Colonic mucosa (tissue), 4 donors: ENCODE data around the gene PIKFYVE. TPM values are rescaled to one million over a fixed set of nuclear protein-coding genes. Genes with fewer than 3 reads are reported as not detected.
"Not testable (repeated sequence)": the region's sequence is repeated elsewhere in the genome, so short reads cannot be mapped to it uniquely, and the experiment has no call there.

Source experiments
- DNase-seq: peaks from one replicate; pipeline ENCODE4 v3.0.0-alpha.2; 2020
- H3K27ac ChIP-seq: fragments of 200-600 bp; one replicate; pipeline ENCODE4 v1.8.0; 2021
- H3K27me3 ChIP-seq: fragments of 200-600 bp; one replicate; pipeline ENCODE4 v1.8.0; 2021
- H3K36me3 ChIP-seq: fragments of 200-600 bp; one replicate; pipeline ENCODE4 v1.8.0; 2021
- H3K4me1 ChIP-seq: fragments of 200-600 bp; one replicate; pipeline ENCODE4 v1.8.0; 2021; ENCODE audit warnings: mild to moderate bottlenecking
- H3K4me3 ChIP-seq: fragments of 200-600 bp; one replicate; pipeline ENCODE4 v1.8.0; 2021
- H3K9ac ChIP-seq, 2 donors: one replicate each; pipeline ENCODE4 v1.7.0; 2013; ENCODE audit warnings: control low read depth in 2 of 2, low read depth in 2 of 2, low read length in 2 of 2
- H3K9me3 ChIP-seq: fragments of 200-600 bp; one replicate; pipeline ENCODE4 v1.8.0; 2021
- CTCF ChIP-seq: fragments of 200-600 bp; IDR thresholded peaks from one replicate; pipeline ENCODE4 v1.8.0; 2022; ENCODE audit warnings: antibody characterized with exemption, mild to moderate bottlenecking
- intact Hi-C: fragments of 100-400 bp; cut with DNase I; formaldehyde crosslinking; loops from one replicate; pipeline ENCODE4 v1.14.1; 2022
- total RNA-seq, 2 donors: library from RNA; stranded (reverse); fragmentation: NEBNext Ultra II Directional in 1 of 2; extraction: Animal tissue kit (Norgen Biotek cat#: 25700) in 1 of 2; gene quantifications; one replicate each; pipeline ENCODE4 v1.2.1, GENCODE V29; 2021
- donor health status: healthy.
- donor health status: DM: no; HTN: no; CAD: no.
- donor health status: DM: no; HTN: no; CAD: no.

PIKFYVE gene
- 10 to 100 TPM; 14.6 to 18.2 TPM for total RNA-seq

- TF ChIP-seq CTCF, result no peak
- H3K27me3 ChIP-seq, result no peaks in the 10 kb centered on the region
- peak within 1 kb of the TSS; percentile 84 to 86 for H3K9ac ChIP-seq
- DNase-seq, result peak; percentile 96
- H3K27ac ChIP-seq, result peak within 1 kb of the TSS; percentile 95
- intact Hi-C loops, result no loop called here
- H3K4me1 ChIP-seq, result no peaks in the 10 kb centered on the region
- H3K36me3 ChIP-seq, result no peaks in the 10 kb centered on the region
- H3K4me3 ChIP-seq, result peak within 1 kb of the TSS; percentile 95
- no peaks in the 10 kb centered on the region for H3K9me3 ChIP-seq
These were observed at the start of gene PIKFYVE for GRCh38 chr2:208265801-208266552. Gene PIKFYVE (plus strand): TSS chr2:208266255. CDS start chr2:208271520, 5,265 bp downstream.

- H3K9me3 ChIP-seq, H3K27me3 ChIP-seq, H3K27ac ChIP-seq, H3K36me3 ChIP-seq, H3K4me1 ChIP-seq, intact Hi-C loops, H3K4me3 ChIP-seq, DNase-seq, H3K9ac ChIP-seq: not testable (repeated sequence)
These were observed 44.2 kb upstream of the PIKFYVE start for GRCh38 chr2:208221873-208222272.

- no peak overlapping the region for H3K9ac ChIP-seq
- TF ChIP-seq CTCF, result no peak
- H3K27ac ChIP-seq, result no peak overlapping the region
- no peaks in the 10 kb centered on the region for H3K4me1 ChIP-seq
- H3K27me3 ChIP-seq, result no peaks in the 10 kb centered on the region
- no peaks in the 10 kb centered on the region for H3K36me3 ChIP-seq
- DNase-seq, result no peak
- no peak overlapping the region for H3K4me3 ChIP-seq
- intact Hi-C loops, result no loop called here
- H3K9me3 ChIP-seq, result no peaks in the 10 kb centered on the region
These were observed 43.7 kb upstream of the PIKFYVE start for GRCh38 chr2:208222351-208222750.

- intact Hi-C loops, result no loop called here
- TF ChIP-seq CTCF, result no peak
- no peak overlapping the region for H3K9ac ChIP-seq
- H3K4me1 ChIP-seq, result no peaks in the 10 kb centered on the region
- no peak overlapping the region for H3K4me3 ChIP-seq
- no peak for DNase-seq
- no peaks in the 10 kb centered on the region for H3K27me3 ChIP-seq
- no peak overlapping the region for H3K27ac ChIP-seq
- H3K36me3 ChIP-seq, result no peaks in the 10 kb centered on the region
- no peaks in the 10 kb centered on the region for H3K9me3 ChIP-seq
These were observed 41.3 kb upstream of the PIKFYVE start for GRCh38 chr2:208224802-208225201.

GRCh38 chr2:208227581-208228232 is 38.3 kb upstream of the PIKFYVE start:
- no peaks in the 10 kb centered on the region for H3K27me3 ChIP-seq
- no peak overlapping the region for H3K27ac ChIP-seq
- no peak for TF ChIP-seq CTCF
- H3K9ac ChIP-seq, result no peak overlapping the region
- no peaks in the 10 kb centered on the region for H3K9me3 ChIP-seq
- H3K4me1 ChIP-seq, result no peaks in the 10 kb centered on the region
- intact Hi-C loops, result no loop called here
- DNase-seq, result no peak
- no peaks in the 10 kb centered on the region for H3K36me3 ChIP-seq
- no peak overlapping the region for H3K4me3 ChIP-seq

GRCh38 chr2:208228476-208228875 is 37.6 kb upstream of the PIKFYVE start:
- H3K27ac ChIP-seq, result no peak overlapping the region
- H3K4me3 ChIP-seq, result no peak overlapping the region
- TF ChIP-seq CTCF, result no peak
- DNase-seq, result no peak
- no peak overlapping the region for H3K9ac ChIP-seq
- no peaks in the 10 kb centered on the region for H3K4me1 ChIP-seq
- H3K27me3 ChIP-seq, result no peaks in the 10 kb centered on the region
- H3K9me3 ChIP-seq, result no peaks in the 10 kb centered on the region
- intact Hi-C loops, result no loop called here
- no peaks in the 10 kb centered on the region for H3K36me3 ChIP-seq
